GM19438 (cell line): ENCODE measurements around the gene CMIP.
"Not testable (repeated sequence)": the region's sequence is repeated elsewhere in the genome, so short reads cannot be mapped to it uniquely, and the experiment has no call there.

ENCODE experiments used
- ATAC-seq: cut with Tn5 transposase; IDR thresholded peaks from one replicate; pipeline ENCODE4 v1.9.1; 2021; ENCODE audit warnings: low read depth; ENCODE audit not compliant: unreplicated experiment

The CMIP gene

DNA sequence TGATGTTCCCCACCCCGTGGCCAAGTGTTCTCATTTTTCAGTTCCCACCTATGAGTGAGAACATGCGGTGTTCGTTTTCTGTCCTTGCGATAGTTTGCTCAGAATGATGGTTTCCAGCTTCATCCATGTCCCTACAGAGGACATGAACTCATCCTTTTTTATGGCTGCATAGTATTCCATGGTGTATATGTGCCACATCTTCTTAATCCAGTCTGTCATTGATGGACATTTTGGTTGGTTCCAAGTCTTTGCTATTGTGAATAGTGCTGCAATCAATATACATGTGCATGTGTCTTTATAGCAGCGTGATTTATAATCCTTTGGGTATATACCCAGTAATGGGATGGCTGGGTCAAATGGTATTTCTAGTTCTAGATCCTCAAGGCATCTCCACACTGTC is 244.2 kb downstream of the CMIP start:
- not testable (repeated sequence) for ATAC-seq

DNA sequence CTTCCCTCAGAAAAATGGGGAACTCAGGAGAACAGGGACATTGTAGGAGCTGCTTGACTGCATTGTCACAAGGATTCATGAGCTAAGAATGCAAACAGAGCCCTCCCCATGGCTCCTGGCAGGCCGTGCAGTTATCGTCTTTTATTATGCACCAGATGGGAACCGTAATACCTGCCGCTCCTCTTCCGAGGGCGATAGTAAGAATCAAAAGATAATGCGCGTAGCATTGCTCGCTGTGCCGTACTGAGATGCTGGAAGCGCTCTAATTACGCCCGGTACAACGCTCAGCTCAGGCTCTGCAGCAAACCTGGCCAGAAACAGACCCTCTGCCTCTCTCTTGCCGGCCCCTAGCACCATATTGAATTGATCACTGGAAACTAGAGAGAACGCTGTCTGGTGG is 247.4 kb downstream of the CMIP start:
- ATAC-seq, result no peak

DNA sequence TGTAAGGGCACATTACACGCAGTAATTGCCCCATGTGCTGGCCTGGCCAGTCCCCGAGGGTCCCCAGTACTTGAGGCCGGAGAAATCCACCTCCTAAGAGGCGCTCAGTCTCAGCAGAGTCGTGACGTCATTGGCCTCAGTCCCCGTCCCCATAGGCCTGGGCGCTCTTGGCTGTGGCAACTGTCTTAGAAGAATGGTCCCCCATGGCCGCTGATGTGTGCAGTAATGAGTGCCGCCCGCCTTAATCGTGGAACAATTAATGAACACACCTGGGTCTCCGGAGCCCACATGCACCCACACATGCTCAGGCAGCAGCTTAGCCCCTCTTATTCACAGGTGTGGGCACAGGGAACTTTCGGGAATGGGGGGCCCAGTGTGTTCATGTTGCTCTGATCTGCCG is 248.0 kb downstream of the CMIP start:
- no peak for ATAC-seq

DNA sequence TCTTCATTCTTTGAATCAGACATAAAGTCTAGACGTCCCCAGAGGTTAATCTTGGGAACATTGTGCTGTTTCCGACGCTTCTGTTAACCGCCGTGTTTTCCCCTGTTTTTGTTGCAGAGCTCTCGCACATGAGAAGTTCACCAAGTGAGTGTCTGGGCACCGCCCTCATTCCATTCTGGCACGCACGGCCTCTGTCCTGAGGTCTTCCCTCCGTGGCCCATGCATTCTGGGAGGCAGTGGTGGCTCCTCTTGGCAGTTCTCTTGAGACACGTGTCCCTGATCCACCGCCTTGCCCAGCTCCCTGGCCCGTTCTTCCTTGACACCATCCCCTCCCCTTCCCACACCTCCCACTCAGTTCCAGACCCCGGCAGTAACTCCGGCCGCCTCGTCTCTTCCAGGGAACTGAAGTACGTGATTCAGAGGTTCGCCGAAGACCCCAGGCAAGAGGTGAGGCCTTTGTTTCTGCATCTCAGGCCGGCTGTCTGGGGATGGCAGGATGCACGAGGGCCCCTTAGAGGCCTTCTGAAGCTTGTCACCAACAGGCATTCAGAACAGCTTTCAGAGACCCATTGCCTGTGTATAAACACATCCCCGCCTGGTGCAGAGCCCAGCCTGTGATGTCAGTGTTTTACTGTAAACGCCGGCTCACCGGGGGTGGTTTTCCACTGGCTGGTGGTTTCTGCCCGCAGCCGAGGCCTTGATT is 248.6 kb downstream of the CMIP start:
- ATAC-seq, result no peak

DNA sequence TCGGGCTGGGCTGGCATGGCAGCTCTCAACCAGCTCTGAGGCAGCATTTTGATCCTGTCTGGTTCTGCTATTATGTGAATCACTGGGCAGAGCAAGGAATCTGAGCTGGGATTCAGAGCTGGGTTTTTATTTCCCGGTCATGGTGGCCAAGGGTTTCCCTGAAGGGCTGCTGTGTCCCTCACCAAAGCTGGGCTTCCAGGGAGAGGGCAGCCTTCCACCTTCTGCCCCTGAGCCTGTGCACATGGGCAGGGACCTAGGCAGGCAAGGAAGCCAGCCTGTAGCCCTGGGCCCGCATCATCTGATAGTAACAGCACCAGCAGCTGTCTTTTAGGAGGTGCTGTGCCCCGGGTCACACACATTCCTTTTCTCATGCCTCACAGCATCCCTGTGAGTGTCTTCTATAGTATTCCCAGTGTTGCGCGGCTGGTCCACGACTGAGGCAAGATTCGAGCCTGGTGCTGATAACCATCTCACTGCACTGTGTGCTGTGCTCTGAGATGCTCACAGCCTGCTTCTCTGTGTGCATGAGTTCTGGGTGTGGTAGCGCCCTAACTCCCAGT is 249.2 kb downstream of the CMIP start:
- no peak for ATAC-seq

DNA sequence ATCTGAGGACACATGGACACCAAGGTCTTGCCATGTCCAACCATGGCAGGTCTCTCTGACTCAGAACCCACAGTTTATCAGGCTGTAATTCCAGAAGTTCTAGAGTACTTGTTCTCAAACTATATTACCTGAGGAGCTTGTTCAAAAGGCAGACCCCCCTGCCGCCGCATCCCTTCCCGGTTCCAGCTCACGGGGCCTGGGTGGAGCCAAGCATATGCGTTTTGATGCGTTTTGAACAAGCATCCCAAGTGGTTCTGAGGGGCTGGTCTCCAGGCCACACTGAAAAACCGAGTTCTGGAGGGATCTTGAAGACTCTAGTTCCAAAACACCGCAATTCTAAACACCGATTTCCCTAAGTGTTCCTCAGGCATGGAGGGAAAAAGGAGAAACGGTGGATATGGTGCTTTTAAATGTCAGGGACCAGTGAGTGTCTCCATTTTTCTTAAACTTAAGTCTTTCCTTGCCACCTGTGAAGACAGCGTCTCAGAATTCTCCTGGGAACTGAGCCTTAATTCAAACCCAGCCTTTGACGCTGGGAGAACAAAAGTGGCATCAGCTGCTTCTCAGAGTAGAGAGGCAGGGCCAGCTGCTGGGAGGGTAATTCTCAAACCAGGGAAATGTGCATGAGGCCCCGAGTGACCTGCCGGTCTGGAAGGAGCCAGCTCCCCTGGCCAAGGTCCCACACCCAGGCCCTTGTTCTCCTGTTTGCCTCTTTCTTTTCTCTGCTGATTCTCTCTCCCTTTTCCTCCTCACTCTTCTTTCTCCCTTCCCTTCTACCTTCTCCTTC is 250.1 kb downstream of the CMIP start:
- no peak for ATAC-seq

DNA sequence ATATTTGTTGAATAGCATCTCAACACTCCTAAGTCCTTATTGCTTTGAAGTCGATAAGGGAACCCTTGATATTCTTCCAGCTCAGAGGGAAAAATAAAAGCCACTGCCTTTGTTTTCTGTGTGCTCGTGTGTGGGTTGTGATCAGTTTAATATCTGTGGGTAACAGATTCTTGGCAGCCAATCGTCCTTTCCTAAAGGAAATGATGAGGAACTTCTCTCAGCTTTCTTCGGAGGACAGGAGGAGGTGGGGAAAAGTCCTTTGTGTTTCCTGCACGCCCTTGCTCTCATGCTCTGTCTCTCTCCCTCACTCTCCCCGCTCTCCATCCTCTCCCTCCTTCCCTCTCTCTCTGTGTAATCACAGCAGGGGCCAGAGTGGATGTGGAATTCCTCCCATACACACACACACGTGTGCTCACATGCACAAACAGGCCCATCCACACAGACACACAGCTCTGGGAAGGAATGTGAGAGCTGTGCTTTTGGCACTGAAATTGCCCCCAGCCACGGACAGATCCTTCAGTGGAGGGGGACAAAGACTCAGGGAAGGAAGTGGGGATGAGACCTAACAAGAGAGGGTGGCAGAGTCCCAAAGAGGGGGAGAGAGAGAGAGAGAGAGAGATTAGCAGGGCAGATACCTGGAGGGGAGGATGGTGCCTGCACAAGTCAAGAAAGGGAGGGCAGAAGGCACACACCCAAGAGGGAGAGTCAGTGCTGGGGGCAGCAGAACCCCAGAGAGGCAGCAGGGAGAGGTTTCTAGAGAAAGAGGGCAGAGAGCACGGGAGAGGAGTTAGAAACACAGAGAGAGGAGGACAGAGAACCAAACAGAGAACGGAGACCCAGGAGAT is 250.9 kb downstream of the CMIP start:
- no peak for ATAC-seq

DNA sequence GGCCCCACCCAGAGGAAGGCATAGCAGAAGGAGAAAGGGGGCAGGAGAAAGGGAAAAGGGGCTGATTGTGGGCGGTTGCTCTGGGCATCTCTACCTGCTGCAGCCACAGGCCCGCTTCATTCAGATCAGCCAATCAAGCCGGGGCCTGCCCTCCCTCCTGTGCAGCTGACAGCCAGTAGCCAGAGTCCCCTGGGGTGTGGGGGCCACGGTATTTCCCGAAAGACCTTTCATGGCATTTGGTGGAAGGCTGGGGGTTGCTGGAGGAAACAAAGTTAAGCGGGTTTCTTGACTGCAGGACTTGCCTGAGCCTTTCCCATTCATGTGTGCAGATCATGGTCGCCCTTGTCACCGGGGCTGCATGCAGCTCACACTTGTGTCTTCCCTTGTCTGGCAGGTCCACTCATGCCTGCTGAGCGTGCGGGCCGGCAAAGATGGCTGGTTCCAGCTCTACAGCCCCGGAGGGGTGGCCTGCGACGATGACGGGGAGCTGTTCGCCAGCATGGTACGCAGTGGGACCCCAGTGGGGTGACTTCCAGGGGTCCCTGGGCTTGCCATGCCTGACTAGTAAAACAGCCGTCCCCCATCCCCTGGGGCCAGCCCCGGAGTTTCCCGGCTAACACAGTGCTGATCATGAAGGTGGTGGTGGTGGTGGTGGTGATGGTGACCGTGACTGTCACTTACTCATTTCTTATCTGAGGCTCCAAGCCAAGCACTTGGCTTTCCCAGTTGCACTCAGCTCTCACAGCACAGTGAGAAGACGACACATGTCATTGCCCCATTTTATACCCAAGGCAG is 251.8 kb downstream of the CMIP start:
- ATAC-seq, result no peak

DNA sequence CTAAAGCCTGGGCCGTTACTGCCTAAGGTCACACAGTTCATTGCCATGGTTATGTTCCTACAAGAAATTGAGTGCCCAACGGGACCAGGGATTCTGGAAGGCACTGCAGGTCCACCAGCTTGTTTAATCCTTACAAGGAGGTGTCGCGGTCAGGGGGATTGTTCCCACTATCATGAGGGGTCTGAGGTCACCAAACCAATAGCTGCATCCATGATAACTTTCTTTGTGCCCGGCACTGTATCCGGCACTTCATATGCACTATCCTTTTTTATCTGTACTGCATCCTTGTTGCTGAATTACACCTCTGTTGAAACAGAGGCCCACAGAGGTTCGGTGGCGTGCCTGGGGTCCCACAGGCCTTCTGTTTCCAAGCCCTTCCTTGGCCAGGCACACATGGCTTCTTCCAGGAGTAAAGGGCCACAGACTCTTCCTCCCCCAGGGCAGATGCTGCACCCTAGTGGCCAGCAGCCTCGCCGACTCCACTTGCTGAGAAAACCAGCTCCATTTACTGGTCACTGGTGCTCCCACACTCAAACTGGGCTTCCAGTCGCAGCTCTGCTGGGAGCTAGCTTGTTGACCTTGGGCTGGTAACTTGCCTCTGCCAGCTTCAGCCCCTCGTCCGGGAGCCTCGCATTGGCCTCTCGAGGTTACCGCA is 252.5 kb downstream of the CMIP start:
- no peak for ATAC-seq

DNA sequence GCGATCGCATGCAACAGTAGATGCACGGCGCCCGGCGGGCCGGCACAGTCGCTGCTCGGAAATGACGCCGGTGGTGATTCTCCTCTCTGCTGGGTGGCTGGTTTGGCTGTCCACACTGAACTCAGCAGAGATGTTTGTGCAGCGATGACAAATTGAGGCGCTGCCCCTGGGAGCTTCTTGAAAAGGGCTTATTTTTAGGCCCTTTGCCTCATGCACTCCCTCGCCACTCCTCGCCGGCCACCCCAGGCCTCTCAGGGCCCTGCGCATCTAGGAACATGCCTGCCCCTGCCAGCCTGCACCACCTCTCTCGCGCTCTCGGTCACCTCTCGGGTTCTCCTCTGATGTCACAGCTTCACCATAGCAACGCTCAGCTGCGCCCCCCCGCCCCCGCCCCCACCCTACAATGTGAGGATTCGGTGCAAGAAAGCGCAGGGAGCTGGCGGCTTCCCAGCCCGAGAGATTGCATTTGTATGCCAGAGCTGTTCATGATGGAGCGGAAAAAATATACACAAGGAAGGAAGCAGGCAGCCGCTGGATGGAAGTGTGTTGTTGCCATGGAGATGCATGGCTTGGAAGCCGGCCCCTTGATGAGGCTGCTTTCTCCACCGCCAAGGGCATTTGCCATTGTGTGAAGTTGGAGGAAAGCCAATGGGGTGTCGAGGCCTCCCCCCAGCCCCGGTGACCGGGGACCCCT is 253.2 kb downstream of the CMIP start:
- no peak for ATAC-seq

DNA sequence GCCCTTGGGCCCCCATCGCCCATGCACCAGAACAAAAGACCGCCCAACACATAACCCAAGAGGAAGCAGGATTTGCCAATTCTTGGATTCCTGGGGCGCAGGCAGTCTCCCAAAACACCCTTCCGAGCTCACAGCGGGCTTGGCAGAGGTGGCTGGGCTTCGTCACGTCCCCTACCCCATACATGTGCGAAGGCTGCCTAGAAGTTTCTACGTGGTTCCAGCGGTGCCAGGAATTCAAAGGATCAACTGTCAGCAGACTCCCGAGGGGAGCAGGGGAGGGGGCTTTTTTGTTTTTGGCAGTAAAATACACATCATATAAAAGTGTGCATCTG is 253.7 kb downstream of the CMIP start:
- no peak for ATAC-seq

DNA sequence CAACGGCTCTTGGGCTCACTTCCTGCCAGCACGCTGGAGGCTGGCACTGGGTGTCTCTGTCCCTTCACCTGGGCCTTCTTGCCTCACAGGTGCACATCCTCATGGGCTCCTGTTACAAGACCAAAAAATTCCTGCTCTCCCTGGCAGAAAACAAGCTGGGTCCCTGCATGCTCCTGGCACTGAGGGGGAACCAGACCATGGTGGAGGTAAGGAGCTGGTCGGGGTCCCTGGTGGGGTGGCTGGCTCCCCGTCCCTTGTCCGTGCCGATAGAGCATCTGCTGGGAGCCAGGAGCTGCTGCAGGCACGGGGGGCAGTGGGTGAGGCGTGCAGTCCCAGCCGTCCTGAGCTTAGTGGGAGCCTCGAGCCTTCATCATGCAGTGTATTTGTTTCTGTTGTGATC is 255.0 kb downstream of the CMIP start:
- no peak for ATAC-seq

DNA sequence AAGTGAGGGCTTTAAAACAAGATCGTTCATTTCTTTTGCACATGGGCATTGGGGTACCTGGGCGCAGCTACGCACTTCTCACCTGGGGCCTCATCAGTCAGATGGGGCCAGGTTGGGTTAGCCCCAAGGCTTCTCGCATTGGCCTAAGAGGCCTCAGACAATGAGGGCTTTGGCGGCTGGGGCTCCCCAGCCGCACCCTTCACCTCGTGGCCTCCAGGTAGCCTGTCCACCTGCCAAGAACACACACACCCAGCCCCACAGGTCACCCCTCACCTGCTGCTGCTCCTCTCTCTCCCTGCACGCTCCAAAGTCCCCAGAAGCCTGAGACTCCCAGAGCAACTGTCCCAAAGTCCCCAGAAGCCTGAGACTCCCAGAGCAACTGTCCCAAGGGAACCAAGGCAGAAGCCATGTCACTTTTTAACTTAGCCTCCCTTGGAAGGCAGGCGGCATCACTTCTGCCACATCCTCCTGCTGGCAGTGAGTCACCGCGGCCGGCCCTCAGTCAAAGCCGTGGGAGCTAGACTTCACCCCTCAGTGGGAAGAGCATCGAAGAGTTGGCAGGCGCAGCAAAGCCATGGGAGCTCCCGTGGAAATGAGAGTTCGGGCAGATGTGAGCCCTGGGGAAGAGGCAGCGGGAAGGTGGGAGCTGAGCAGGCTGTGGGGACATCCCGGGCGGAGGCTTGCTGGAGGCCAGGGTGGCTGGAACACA is 255.6 kb downstream of the CMIP start:
- ATAC-seq, result no peak

DNA sequence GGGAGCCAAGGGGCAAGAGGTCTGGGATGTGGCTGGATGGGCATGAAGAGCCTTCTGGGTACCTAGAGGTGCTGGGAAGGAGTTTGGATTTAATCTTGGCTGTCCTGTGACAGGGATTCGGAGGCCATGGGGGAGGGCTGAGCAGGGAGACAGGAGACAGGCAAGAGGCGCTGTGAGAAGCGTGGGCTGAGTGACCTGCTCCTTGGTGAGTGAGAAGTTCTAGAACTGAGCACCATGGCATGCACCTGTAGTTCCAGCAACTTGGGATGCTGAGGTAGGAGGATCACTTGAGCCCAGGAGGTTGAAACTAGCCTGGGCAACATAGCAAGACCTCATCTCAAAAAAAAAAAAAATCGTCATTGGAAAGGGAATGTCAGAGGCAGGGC is 256.2 kb downstream of the CMIP start:
- ATAC-seq, result no peak

DNA sequence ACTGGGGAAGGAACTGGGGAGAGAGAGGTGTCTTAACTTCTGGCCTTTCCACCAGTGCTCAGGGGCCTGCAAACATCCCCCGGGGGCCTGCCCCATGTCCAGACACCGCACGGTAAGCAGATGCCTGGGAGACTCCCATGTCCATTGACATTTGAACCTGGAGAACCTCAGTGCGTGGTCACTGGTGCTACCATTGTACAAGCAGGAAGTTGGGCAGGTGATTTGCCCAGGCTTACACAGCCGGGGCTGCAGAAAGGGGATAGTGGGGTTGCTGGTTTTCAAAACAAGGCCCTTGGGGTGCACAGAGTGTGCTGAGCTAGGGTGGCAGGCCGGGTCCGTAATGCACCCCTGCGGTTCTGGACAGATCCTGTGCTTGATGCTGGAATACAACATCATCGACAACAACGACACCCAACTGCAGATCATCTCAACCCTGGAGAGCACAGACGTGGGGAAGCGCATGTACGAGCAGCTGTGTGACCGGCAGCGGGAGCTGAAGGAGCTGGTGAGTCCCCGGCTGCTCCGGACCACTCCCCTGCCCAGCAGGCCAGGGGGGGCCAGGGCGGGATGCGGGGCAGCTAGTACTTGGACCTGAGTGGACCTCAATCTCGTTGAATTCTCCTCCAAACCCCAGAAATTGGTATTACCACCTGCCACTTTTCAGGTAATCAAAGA is 256.8 kb downstream of the CMIP start:
- no peak for ATAC-seq

DNA sequence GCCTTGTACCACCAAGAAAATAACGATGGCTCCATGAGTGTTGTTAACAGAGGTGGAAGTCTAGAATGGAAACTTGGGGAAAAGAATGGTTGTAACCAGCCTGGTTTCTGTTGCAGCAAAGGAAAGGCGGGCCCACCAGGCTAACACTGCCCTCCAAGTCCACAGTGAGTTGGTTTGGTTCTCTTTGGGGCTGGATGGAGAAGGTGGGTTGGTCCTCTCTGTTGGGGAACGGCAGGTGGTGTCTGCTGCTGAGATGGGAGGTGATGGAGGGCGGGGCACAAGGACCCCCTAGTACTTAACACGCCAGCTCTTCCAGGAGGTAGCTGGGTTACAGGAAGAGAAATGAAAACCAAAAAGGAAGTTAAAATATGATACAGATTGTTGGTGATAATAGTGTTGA is 257.9 kb downstream of the CMIP start:
- ATAC-seq, result no peak

DNA sequence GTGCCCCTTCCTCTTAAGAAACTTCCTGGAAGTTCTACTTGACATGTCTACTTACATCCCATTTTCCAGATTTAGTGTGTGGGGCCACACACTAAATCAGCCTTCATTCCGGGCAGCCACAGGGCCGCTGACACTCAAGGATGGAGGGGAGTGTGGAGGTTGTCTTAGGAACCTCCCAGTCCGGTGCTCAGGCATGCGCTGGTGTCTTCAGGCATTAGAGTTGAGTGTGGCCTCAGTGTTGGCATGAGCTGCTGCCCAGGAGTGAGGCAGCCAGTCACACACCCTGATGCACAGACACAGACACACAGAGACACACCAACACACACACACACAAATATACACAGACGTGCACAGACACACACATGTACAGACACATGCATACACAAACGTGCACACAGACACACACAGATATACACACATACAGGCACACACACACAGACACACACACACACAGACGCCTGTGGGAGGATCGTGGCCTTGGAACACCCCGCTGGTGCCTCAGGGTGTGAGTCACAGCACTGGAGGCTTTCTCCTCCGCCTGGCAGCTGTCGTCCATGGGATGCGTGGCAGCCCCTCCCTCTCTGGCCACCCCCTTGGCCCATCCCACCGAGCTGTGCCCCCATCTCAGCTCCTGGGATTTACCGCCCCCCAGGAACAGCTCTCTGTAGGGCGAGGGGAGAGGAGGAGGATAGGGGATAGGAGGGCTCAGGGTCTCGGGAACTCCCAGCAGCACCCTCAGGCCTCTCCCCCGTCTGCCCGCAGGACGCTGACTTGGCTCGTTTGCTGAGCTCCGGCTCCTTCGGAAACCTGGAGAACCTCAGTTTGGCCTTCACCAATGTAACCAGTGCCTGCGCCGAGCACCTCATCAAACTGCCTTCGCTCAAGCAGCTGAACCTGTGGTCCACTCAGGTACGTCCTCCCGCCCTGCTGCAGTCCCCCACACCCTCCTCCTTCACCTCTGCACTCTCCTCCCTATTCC is 258.9 kb downstream of the CMIP start:
- ATAC-seq, result no peak
